ENCODE data around the gene SHC4.
A peak's percentile ranks its signal among the peaks of the same experiment; 100 is the strongest.

Gene SHC4

DNA sequence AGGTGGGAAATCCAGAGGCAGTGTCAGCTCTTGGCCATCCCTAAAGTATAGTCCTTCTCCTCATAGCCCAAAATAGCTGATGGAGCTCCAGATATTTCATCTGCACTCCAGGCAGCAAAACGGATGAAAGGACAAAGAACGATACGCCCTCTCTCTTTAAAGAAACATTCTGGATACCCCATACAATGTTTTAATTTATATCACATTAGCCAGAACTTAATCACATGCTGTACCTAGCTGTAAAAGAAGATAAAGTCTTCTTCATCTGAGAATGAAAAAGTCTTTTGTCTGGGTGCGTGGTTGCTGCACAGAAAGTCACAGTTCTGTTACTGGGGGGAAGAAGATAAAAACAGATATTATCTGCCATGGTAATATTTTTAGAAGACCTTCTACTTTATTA, 4.3 kb upstream of the SHC4 start:
- DNase-seq (ENCODE audit: low spot score), result no peak

DNA sequence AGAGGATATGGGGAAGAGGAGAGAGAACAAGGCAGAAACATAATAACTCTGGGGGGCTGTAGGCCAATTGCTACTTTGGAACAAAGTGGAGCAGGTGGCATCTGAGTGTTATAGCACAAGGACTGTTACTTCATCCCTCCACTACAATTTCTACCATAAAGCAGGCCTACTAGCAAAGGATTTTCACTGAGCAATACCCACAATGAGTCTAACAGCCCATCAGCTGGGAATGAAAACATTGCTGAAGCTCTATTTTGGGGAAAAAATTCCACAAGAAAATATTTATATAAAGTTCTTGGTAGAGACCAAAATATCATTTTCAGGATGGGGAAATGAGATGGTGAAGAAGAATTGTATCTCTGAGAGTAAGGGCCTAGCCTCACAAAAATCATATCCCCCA, 3.6 kb upstream of the SHC4 start:
- no peak for DNase-seq (ENCODE audit: low spot score)

DNA sequence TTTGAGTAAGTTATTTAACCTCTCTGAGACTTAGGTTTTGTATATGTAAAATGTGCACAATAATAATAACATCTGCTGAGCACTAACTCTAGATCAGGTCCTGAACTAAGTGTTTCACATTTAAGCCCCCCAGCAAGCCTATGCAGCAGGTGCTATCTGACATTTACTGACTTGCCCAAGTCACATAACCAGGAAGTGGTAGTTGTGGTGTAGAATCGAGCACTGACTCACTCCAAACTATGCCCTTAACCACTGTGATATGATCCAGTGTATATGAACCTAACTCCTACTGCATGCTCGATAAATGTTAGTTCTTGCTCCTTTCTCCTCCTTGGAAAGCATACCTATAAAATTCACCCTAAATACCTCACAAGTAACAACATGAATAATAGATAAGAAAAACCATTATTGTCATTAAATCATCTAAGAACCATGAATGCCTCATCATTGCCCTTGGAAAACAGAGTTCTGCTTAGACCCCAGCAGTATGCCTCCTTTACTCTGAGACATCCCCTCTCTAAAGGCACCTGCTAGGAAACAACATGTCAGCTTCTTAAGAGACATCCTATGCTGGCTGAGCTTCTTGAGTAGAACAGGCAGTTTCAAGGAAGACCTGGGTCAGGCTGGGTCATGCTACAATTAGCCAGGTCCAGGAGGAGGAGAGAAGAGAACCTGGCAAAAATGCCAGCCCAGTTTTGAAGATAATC, 3.0 kb upstream of the SHC4 start:
- DNase-seq (ENCODE audit: low spot score), result no peak

DNA sequence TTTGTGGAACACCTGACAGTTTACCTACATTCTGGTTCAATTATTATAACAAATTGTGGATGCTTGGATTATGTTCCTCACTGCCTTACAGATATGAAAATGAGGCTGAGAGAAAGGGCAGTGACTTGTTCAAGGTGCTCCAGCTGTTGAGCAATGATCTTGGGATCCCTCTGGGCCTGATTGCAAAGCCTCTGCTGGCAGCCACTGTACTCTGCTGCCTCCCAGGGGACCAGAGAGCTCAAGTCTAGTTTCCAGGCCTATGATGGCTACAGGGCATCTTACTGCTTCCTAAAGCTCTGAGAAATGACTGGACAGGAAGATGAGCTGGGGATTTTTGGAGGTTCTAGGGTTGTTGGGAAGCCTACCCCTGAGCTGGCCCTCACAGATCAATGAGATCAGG, 2.3 kb upstream of the SHC4 start:
- peak; percentile 36 for DNase-seq (ENCODE audit: low spot score)

DNA sequence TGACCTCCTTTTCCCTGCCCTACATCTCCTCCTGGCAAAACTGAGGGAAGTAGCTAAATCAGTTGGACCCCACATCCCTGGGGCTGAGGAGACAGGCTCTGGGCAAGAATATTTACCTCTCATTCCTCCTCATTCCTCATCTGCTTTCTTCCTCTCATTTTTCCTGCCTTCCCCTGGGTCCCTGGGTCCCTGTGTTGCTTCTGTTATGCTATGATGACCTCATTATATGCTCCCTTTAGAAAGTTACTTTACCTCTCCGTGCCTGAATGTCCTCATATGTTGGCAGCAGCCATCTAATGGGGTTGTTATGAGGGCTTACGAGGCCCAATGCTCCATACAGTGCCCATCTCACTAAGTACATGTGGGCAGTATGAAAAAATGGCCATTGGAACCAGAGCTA, 1.2 kb upstream of the SHC4 start:
- no peak for DNase-seq (ENCODE audit: low spot score)

DNA sequence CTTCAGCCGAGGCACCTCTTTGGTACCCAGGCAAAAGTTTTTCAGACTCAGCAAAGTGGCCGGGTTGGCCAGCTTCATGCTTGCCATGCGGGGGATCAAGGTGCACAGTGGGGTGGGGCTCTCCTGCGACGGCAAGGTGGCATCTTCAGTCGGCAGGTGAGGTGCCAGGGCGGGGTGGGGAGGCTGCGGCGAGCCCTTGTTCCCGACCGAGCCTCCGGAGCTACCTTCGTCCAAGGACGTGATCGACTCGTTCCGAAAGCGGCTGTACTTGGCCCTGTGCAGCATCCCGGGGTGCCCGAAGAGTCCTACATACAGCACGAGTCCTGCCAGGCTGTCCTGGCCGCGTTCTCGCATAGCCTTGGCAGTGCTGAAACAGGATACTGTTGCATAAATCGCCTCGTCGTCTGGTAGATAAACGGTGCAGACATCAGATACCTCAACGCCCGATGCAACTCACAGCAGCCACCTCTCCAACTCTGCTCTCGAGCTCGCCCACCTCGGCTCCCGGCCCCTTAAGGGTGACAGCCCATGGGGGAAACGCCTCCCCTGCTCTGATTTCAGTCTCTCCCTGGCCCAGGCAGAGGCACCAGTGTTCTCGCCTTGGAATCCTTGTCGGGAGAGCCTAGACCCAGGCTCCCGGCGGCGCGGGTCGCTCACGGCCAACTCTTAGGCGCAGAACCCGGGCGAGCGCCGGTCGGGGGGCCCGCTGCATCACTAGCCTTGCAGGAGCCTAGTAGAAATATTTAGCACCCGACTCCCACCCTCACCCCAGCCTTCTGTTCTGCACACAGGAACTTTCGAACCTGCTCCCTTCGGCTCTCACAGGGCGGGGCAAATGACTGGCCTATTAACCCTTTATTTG, 826 bp downstream of the SHC4 start:
- DNase-seq (ENCODE audit: low spot score), result no peak

DNA sequence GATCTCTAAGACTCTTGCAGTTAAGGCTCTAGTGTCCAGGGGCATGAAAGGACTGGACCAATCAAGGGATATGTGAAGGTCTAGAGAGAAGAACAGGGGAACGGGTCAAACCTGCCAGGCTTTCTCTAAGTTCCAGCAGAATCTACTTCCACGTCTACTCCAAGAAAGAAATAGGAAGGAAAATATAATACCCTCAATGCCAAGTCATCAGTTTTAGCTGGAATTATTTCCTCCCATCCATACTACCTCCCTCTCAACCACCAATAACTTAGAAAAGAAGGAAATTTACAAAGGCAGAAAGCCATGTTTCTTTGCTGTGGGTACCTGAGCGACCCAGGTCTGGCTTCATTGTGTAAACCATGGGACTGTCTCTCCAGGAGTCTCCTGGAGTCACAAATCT, 7.8 kb downstream of the SHC4 start:
- no peak for DNase-seq (ENCODE audit: low spot score)

DNA sequence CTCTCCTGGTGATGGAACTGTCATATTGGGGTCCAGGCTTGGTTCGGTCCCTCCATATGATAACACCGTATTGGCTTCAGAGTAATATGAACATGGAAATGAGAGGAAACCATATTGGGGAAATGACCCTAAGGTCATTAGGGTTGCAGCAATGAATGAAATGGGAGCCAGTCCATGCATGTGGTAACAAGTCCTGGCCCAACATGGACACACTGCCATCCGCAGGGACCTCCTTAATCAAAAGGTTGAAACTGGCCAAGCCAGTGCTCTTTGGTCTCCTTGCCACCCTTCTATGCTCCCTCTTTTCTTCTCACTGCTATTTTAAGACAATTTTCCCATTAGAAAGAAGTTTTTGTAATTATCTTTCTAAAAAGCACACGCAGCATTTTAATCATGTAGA, 8.3 kb downstream of the SHC4 start:
- no peak for DNase-seq (ENCODE audit: low spot score)

DNA sequence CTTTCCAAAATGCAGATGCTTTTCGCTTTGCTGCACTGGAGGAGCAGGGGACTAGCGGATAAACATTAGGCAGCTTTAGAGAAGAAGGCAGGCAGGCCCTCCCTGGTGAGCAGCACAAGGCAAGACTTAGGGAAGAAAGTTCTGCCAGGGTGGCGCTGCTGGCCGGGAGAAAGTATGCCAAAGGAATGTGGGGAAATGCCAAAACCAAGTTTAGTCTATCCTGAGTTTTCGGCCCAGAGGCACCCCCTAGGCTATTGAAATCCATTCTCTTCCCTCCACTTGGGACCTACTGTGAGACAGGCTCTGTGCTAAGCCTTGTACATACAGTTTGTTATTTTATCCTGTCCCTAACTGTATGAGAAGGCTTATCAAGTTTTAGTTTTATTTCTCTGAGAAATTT, 9.2 kb downstream of the SHC4 start:
- DNase-seq (ENCODE audit: low spot score), result no peak

DNA sequence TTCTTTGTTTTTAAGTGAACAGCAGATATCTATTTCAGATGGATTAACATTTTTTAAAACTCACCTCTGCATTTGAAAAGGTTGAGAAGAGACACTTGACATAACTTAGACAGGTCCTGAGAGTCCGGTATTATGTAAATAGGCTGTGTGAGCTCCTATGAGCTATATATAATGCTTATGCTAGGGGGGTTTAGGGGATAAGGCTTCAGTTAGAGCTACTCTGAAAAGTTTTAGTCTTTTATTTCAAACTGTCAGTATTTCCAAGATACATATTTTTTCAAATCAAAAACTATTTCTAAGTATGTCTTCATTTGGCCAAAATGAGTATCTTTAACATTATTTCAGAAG, 16.9 kb downstream of the SHC4 start:
- DNase-seq (ENCODE audit: low spot score), result no peak

DNA sequence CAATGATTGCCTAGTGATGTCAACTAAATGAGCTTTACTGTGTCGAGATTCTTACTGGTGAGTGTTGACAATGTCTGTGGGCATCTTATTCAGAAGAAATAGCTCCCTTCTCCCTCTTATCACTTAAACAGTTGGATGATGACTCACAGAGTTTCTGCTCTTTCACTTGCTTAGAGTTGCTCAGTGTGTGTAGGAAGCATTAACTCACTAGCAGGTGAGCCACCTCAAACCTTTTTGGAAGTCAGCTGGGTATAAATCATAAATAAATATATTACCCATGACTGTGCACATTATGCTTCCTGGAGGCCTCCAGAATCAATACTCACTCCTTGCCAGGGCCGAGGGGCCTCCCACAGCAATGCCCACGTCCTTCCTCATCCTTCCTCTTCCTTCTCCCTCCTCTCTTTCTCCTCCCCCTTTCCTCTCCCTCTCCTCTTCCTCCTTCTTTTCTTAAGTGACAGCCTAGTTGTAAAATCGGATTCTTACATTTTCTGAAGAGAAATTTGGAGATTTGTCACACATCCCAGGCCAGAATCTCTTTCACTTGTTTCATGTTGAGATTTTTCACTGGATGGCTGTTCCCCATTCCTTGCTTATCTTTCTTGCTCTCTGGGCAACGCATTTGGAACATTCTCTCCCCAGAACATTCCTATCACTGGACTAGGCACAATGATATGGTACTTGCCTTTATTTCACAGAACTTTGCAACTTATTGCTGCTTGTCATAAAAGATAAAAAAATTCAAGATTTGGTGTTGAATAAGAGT, 17.5 kb downstream of the SHC4 start:
- no peak for DNase-seq (ENCODE audit: low spot score)

DNA sequence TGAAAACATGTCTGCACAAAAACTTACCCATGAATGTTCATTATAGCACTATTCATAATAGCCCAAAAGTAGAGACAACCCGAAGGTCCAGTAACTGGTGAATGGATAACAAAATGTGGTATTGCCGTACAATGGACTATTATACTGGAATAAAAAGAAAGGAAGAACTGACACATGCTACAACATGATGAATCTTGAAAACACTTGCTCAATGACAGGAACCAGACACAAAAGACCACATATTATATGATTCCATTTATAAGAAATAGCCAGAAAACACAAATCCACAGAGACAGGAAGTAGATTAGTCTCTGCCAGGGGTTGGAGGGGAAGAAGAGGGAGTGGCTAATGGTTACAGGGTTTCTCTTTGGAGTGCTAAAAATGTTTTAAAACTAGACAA, 18.3 kb downstream of the SHC4 start:
- DNase-seq (ENCODE audit: low spot score), result no peak

DNA sequence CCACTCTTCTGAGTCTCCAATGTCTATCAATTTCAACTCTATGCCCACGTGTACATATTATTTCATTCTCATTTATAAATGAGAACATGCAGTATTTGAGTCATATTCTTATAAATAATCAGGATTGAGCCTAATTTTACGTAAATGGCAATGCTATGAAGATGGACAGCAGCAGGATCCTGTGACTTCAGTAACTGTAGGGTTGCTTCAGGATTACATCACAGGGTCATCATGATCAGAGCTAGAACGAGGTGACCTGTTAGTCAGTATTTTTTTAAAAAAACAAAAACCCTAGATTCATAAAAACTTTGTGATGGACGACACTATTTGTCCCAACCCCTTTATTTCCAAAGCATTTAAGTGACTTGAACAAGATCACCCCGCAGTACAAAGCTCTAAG, 21.8 kb downstream of the SHC4 start:
- no peak for DNase-seq (ENCODE audit: low spot score)

DNA sequence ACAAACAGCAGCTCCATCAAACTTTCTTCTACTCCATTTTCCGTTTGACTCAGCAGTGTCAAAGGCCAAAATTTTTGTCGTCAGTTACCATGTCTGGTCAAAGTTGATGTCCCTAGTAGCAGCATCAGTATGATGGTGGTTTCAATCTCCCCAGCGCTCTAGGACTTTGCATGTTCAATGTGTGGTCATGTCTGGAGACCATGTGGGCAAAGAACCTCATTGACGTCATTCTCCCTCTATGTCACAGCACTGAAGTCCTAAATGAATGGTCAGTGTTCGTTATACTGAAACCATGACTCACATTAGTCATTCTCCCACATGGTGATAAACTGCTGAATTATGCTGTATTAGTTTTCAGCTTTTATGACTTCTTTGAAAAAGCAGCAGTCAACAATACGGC, 23.2 kb downstream of the SHC4 start:
- no peak for DNase-seq (ENCODE audit: low spot score)

DNA sequence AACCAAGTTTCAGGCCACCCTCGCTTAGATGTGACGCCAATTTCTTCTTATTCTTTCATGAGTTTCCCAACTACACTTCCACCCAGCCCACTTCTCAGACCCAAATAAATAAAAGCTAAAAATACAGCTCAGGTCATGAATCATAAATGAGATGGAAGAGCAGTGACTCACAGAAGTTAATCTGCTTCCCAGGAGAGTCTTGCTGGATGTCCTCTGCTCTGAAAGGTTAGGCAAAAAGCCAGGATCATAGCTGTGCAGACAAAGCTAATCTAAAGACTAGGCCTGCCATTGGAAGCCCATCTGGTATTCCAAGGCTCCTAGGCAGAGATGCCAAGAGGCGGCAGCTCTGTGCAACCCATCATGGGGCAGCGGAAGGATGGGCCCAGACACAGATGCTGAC, 24.1 kb downstream of the SHC4 start:
- DNase-seq (ENCODE audit: low spot score), result peak; percentile 16

DNA sequence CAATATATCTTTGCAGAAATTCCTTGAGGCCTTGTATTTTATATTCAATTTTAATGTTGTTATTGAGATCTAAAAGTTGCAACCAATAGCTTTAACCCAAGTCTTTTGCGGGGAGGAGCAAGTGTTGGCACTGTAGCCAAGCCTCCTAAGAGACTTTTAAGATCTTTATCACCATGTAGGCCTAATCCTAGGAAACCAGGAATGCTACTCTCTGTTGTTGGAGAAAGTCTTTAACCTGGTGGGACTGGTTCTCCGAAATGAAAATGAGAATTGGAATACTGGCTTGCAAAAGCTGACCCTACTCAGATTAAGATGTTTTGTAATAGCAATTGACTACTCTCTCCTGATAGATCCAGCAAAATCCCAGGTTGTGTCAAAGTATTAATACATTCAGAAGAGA, 25.8 kb downstream of the SHC4 start:
- DNase-seq (ENCODE audit: low spot score), result no peak

DNA sequence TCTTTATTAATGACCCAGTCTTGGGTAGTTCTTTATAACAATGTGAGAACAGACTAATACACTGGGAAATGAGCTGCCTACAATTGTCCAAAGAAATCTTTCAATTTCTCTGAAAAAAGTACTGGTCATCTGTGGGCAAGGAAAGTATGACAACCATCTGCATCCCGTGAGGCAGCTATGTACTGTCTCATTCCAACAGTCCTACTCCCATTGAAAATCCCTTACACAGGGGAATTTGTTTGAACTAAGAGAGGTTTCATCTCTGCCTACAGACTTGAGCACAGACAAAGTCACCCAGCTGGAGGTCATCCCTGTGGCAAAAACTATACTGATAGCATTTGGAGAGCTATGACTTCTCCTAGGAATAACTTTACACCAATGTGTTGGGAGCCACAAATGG, 27.1 kb downstream of the SHC4 start:
- DNase-seq (ENCODE audit: low spot score), result no peak

DNA sequence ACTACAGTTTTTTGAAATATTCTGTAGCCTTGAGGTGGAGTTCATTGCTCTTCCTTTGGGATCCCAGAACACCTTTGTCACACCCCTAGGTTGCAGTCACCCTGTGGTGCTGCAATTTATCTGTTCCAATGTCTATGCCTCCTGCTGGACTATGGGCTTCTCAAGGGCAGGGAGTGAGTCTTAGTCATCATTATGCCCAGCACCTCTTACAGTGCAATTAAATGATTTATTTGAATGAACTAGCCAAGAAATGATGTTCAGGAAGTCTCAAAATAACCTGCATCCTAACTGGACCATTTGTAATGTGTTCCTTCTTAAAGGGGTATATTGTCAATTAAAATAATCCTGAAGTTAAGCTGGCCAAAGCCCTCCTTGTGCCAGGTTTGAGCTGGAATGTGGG, 28.5 kb downstream of the SHC4 start:
- no peak for DNase-seq (ENCODE audit: low spot score)

DNA sequence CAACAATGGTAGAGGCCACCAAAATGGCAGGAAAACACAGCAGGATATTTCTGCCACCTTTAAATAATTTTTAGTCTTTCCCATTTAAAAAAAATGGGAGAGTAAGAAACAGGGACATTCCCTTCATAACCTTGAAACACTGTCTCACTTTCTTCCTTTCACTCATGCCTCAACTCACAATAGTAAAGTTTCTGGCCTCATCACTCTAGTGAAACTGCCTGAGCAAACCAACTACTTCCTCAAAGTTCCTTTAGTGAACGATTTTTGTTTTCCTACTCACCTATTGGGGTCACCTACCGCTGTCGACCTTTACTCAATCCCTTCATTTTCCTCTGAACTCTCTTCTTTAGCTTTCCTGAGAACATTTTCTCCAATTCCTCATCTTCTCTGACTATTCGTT, 33.0 kb downstream of the SHC4 start:
- no peak for DNase-seq (ENCODE audit: low spot score)

DNA sequence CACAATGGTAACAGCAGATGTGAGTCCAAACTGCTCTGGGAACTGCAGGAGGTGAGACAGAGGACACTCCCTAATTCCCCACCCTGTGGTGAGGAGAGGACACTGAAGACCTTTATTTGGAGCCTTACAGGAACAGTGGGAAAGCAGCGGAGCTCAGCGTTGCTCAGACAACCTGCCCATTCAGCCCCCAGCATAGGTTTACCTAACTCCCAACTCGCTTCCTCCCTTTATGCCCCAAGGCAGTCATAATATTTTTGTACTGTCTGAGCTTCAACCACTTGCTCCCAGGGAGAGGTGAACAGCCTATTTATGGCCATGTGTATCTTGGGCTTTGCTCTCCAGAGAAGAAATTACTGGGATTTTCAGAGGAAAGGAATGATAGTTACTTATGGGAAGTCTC, 34.1 kb downstream of the SHC4 start:
- DNase-seq (ENCODE audit: low spot score), result no peak

DNA sequence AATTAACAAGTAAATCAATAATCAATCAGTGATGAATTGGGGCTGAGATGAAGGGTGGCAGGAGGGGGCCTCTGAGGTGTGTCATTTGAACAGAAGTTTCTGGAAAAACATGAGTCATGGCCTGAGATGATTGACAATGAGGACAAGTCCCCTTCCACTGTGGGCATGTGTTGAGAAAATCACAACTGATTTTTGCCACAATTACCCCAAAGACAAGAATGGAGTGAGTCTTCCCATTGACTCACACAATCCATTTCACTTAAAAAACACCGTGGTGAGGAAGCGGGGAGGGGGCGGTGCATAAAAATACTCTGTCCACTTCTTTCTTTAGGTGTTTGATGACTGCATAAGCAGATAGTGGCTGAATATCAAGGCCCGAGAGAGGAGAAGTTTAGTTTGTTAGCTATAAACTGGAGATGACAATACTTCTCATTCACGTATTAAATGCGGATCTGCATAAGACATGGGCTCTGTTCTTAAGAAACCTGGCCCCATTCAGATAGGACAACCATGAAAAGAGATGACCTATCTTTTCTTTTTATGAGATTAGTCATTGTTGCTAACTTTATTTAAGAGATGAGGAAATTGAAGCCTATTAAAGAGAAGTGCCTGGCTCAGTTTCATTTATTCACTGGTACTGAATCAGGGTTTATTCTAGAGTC, 34.7 kb downstream of the SHC4 start:
- no peak for DNase-seq (ENCODE audit: low spot score)

DNA sequence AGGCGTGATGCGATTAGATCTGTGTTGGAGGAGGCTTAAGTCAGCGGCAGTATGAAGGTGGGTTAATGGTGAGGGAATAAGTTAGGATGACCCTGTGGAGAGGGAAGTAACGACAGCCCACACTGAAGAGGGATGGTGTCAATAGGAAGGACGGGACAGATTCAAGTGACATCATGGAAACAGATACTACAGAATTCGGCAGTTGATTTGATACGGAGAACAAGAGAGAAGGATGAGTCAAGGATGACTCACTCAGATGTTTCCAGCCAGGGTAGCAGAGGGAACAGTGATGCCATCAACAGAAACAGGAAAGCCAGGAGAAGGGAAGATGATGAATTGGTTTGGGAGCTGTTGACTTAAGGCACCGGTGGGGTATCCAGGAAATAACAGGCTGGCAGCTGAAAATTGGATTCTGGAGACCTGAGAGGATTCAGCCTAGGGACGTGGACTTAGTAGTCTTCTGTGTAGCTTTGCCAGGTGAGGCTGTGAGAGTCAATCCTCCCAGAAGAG, 38.0 kb downstream of the SHC4 start:
- DNase-seq (ENCODE audit: low spot score), result no peak
